Activated B cell treated with CpG ODN at 0.5 μM for 24 hours (primary cell): ENCODE data around the gene ZMYND11. TPM values are rescaled to one million over a fixed set of nuclear protein-coding genes. Genes with fewer than 3 reads are reported as not detected.
"Not testable (repeated sequence)": the region's sequence is repeated elsewhere in the genome, so short reads cannot be mapped to it uniquely, and the experiment has no call there.

Experiments
- ATAC-seq: fragments of 200-7000 bp; cut with Tn5 transposase; one replicate; pipeline ENCODE4 v1.10.0; 2021; ENCODE audit warnings: low read depth, mild to moderate bottlenecking, moderate library complexity
- CTCF ChIA-PET: fragments of 350-600 bp; sonication (Branson Sonifier 250); formaldehyde crosslinking; loops from one replicate; lab custom pipeline; 2021; ENCODE audit warnings: antibody characterized with exemption; lab: Charles Lee
- POLR2A ChIA-PET: fragments of 350-600 bp; sonication (Branson Sonifier 250); formaldehyde crosslinking; loops from one replicate; lab custom pipeline; 2021; ENCODE audit warnings: antibody characterized with exemption; lab: Charles Lee
- DNase-seq: peaks from one replicate; pipeline ENCODE4 v3.0.0; 2022
- H3K27ac Mint-ChIP-seq: one replicate; pipeline ENCODE4 v1.8.0; 2020; ENCODE audit warnings: mixed read lengths
- H3K27me3 Mint-ChIP-seq: one replicate; pipeline ENCODE4 v1.8.0; 2021; ENCODE audit warnings: mixed read lengths
- H3K36me3 Mint-ChIP-seq: one replicate; pipeline ENCODE4 v1.8.0; 2021; ENCODE audit warnings: low read depth, mixed read lengths
- H3K4me1 Mint-ChIP-seq: one replicate; pipeline ENCODE4 v1.8.0; 2021; ENCODE audit warnings: mixed read lengths
- H3K4me3 Mint-ChIP-seq: one replicate; pipeline ENCODE4 v1.8.0; 2020; ENCODE audit warnings: mild to moderate bottlenecking, mixed read lengths
- H3K9me3 Mint-ChIP-seq: one replicate; pipeline ENCODE4 v1.8.0; 2020; ENCODE audit warnings: mixed read lengths
- intact Hi-C: fragments of 100-400 bp; cut with micrococcal nuclease; formaldehyde crosslinking; loops from one replicate; pipeline ENCODE4 v1.15.1; 2024
- total RNA-seq: library from RNA; stranded (reverse); gene quantifications from 2 replicates; pipeline ENCODE4 v1.2.3, GENCODE V29; 2022
- TF ChIP-seq, protein P1 (sequence below): fragments of 200-600 bp; IDR thresholded peaks from one replicate; pipeline ENCODE4 v1.8.0; 2022; ENCODE audit warnings: antibody characterized with exemption, mild to moderate bottlenecking

Gene ZMYND11
- total RNA-seq, 1 donor from 2014 or later: 25.6 TPM

GRCh38 chr10:265816-266588, 130.7 kb downstream of the ZMYND11 start:
- CTCF ChIA-PET, POLR2A ChIA-PET, H3K27ac Mint-ChIP-seq, H3K36me3 Mint-ChIP-seq, H3K27me3 Mint-ChIP-seq, intact Hi-C loops, H3K9me3 Mint-ChIP-seq, H3K4me3 Mint-ChIP-seq, DNase-seq, ATAC-seq: not testable (repeated sequence)
- peaks cover 12% of the 10 kb centered on the region for H3K4me1 Mint-ChIP-seq

DNA sequence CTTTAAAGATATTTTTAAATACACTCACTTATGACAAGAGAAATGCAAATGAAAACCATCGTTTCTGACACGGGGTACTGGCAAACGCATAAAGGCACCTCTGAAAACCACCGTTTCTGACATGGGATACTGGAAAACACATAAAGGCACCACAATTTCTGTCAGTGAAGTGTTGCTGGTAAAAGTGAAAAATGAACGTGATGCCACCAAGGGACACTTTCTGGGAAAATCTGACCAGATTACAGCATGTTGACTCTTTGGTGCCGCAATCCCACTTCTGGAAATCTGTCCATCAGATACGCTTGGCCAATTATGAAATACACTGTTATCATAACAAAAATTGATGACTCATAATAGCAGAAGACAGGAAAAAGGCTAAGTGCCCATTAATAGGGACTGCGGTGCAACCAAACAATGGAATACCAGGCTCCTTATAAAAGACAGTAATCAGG, 131.7 kb downstream of the ZMYND11 start:
- no peaks in the 10 kb centered on the region for H3K36me3 Mint-ChIP-seq
- TF ChIP-seq, protein P1, sequence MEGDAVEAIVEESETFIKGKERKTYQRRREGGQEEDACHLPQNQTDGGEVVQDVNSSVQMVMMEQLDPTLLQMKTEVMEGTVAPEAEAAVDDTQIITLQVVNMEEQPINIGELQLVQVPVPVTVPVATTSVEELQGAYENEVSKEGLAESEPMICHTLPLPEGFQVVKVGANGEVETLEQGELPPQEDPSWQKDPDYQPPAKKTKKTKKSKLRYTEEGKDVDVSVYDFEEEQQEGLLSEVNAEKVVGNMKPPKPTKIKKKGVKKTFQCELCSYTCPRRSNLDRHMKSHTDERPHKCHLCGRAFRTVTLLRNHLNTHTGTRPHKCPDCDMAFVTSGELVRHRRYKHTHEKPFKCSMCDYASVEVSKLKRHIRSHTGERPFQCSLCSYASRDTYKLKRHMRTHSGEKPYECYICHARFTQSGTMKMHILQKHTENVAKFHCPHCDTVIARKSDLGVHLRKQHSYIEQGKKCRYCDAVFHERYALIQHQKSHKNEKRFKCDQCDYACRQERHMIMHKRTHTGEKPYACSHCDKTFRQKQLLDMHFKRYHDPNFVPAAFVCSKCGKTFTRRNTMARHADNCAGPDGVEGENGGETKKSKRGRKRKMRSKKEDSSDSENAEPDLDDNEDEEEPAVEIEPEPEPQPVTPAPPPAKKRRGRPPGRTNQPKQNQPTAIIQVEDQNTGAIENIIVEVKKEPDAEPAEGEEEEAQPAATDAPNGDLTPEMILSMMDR: no peak
- H3K9me3 Mint-ChIP-seq: no peaks in the 10 kb centered on the region
- ATAC-seq: no peak
- H3K4me3 Mint-ChIP-seq: no peak overlapping the region
- ChIA-PET CTCF (no interaction called here), POLR2A (no interaction called here)
- H3K27me3 Mint-ChIP-seq: no peaks in the 10 kb centered on the region
- intact Hi-C loops: no loop called here
- H3K4me1 Mint-ChIP-seq: peaks cover 4% of the 10 kb centered on the region
- no peak for DNase-seq
- no peak overlapping the region for H3K27ac Mint-ChIP-seq

DNA sequence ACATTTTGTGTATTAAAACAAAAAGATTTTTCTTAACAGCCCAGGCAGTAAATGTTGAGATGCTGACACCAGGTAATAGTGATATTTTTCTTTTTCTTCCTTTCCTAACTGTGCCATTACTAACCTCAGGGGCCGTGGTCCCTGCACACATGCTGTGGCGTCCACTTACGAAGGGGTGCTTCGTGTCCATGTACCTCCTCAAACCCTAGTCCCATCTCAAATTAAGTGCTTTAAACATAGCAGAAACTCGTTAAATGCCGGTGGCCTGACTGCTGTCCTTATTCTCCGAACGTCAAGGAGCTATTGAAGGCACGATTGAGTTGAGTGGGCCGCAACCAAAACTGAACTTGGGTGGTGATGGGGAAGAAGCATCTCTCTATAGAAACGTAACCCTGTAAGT, 132.4 kb downstream of the ZMYND11 start:
- no peaks in the 10 kb centered on the region for H3K9me3 Mint-ChIP-seq
- POLR2A ChIA-PET: no interaction called here
- DNase-seq: no peak
- no peaks in the 10 kb centered on the region for H3K36me3 Mint-ChIP-seq
- ATAC-seq: no peak
- TF ChIP-seq, protein P1: no peak
- intact Hi-C loops: no loop called here
- H3K4me1 Mint-ChIP-seq: peaks cover 4% of the 10 kb centered on the region
- no peak overlapping the region for H3K4me3 Mint-ChIP-seq
- CTCF ChIA-PET: no interaction called here
- no peaks in the 10 kb centered on the region for H3K27me3 Mint-ChIP-seq
- no peak overlapping the region for H3K27ac Mint-ChIP-seq

GRCh38 chr10:269440-270074, 134.3 kb downstream of the ZMYND11 start:
- Mint-ChIP-seq H3K36me3 (no peaks in the 10 kb centered on the region), H3K4me1 (peaks cover 4% of the 10 kb centered on the region), H3K27ac (no peak overlapping the region), H3K27me3 (no peaks in the 10 kb centered on the region), H3K4me3 (no peak overlapping the region), H3K9me3 (no peaks in the 10 kb centered on the region)
- DNase-seq: no peak
- intact Hi-C loops: no loop called here
- ChIA-PET POLR2A (no interaction called here), CTCF (no interaction called here)
- no peak for ATAC-seq
- TF ChIP-seq, protein P1: no peak

GRCh38 chr10:271201-271600, 135.9 kb downstream of the ZMYND11 start:
- no peaks in the 10 kb centered on the region for H3K9me3 Mint-ChIP-seq

More at GRCh38 chr10:271201-271600, 135.9 kb downstream of the ZMYND11 start:
- POLR2A ChIA-PET: no interaction called here
- no peaks in the 10 kb centered on the region for H3K4me1 Mint-ChIP-seq
- no peak overlapping the region for H3K27ac Mint-ChIP-seq
- TF ChIP-seq, protein P1: no peak
- intact Hi-C loops: no loop called here
- ATAC-seq: no peak
- DNase-seq: no peak
- no peak overlapping the region for H3K4me3 Mint-ChIP-seq
- CTCF ChIA-PET: no interaction called here
- no peaks in the 10 kb centered on the region for H3K27me3 Mint-ChIP-seq
- no peaks in the 10 kb centered on the region for H3K36me3 Mint-ChIP-seq
